Activated T-cell treated with anti-CD3 and anti-CD28 coated beads, Interleukin-2, amount 50 U/mL, for 72 hours (primary cell): Measurements from ENCODE around the gene POGK. TPM values are rescaled to one million over a fixed set of nuclear protein-coding genes. Genes with fewer than 3 reads are reported as not detected.

ENCODE experiments used
- ATAC-seq, 2 donors: fragments of 150-1000 bp; cut with Tn5 transposase; replicated peaks in 1 of 2; 2 replicates each; pipeline ENCODE4 v1.10.0; 2021; ENCODE audit warnings: moderate library complexity in 2 of 2, mild to moderate bottlenecking in 1 of 2
- DNase-seq, 2 donors: peaks; one replicate each; pipeline ENCODE4 v3.0.0; 2021 to 2022; ENCODE audit warnings: mixed read lengths in 1 of 2
- H3K27ac Mint-ChIP-seq: one replicate; pipeline ENCODE4 v1.8.0; 2022; ENCODE audit warnings: mild to moderate bottlenecking, moderate library complexity, mixed read lengths
- H3K27me3 Mint-ChIP-seq: one replicate; pipeline ENCODE4 v1.8.0; 2022; ENCODE audit warnings: low read depth, mixed read lengths
- H3K36me3 Mint-ChIP-seq, 2 donors: one replicate each; pipeline ENCODE4 v1.8.0; 2022; ENCODE audit warnings: mixed read lengths in 2 of 2, mild to moderate bottlenecking in 1 of 2; ENCODE audit not compliant: insufficient read depth in 2 of 2
- H3K4me1 Mint-ChIP-seq: one replicate; pipeline ENCODE4 v1.8.0; 2022; ENCODE audit warnings: low read depth, mixed read lengths
- H3K4me3 Mint-ChIP-seq, 2 donors: one replicate each; pipeline ENCODE4 v1.8.0; 2022; ENCODE audit warnings: mild to moderate bottlenecking in 2 of 2, mixed read lengths in 2 of 2, moderate library complexity in 2 of 2
- H3K9me3 Mint-ChIP-seq, 2 donors: one replicate each; pipeline ENCODE4 v1.8.0; 2022; ENCODE audit warnings: mixed read lengths in 2 of 2
- total RNA-seq, 2 donors: library from RNA; stranded (reverse); gene quantifications; one replicate each; pipeline ENCODE4 v1.2.3, GENCODE V29; 2022

The POGK gene
- total RNA-seq, 2 donors from 2014 or later: 50.6 to 51.7 TPM

DNA sequence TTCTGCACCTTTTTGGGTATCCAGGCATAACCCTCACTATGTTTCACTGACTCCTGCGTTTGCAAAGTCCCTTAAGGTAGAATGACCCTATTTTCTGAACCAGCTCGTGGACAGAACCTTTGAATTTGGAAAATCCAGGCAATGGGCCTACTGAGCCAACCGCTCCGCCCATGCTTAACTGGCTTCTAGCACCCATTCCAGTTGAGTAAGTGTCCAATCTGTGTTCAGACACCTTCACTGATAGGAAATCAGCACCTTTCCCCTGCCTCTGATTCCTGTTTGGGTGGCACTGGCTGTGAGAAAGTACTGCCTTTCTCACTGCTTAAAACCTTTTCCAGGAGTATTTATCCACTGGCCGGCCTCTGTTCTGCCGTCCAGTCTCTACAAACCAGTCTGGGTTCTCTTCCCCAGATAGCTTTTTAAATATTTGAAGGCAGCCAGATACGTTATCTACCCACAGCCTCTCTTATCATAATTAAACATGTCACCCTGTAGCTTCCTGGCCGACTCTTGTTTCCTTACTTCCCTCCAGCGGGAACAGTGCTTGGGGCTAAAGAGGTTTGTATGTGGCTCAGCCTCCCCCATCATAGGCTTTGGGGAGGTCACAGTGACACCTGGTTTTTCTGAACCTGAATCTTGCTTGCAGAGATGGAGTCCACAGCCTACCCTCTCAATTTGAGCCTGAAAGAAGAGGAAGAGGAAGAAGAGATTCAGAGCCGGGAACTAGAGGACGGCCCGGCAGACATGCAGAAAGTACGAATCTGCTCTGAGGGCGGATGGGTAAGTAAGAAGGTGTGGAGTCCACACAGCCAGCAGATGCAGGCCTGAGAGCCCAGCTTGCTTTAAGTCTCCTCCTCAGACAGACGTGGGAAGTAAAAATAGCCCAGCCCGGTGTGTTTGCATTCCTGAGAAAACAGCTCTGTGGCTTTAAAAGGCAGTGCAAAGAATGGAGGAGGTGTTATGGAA, 1.3 kb downstream of the POGK start:
- ATAC-seq: no peak
- peak overlapping the region; percentile 83 to 91 for H3K4me3 Mint-ChIP-seq
- H3K36me3 Mint-ChIP-seq: peaks cover 14 to 24% of the 10 kb centered on the region in 2 donors
- no peak for DNase-seq
- H3K27me3 Mint-ChIP-seq: no peaks in the 10 kb centered on the region
- peaks cover 62% of the 10 kb centered on the region for H3K4me1 Mint-ChIP-seq
- peak overlapping the region; percentile 81 for H3K27ac Mint-ChIP-seq
- no peaks in the 10 kb centered on the region for H3K9me3 Mint-ChIP-seq

DNA sequence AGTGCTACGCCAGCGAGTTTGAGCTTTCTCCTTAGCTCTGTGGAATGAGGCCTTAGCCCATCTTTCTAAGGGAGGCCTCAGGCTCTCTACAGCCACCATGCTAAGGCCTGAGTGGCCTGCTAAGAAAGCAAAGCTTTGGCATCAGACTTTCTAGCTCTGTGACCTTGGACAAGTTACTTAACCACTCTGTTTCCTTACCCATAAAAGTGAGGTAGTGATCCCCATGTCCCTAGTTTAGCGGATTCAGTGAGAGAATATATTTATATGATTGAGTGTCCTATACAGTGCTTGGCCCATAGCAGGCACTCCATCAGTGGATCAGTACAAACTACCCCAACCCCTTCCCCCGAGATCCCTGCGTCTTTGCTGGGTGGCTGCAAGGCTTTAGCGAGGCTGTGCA, 4.0 kb downstream of the POGK start:
- H3K4me1 Mint-ChIP-seq: peaks cover 76% of the 10 kb centered on the region
- H3K9me3 Mint-ChIP-seq: no peaks in the 10 kb centered on the region
- ATAC-seq: no peak
- DNase-seq: no peak
- peak overlapping the region; percentile 52 for H3K27ac Mint-ChIP-seq
- no peak overlapping the region for H3K4me3 Mint-ChIP-seq
- H3K36me3 Mint-ChIP-seq: peaks cover 18 to 30% of the 10 kb centered on the region in 2 donors
- H3K27me3 Mint-ChIP-seq: no peaks in the 10 kb centered on the region

DNA sequence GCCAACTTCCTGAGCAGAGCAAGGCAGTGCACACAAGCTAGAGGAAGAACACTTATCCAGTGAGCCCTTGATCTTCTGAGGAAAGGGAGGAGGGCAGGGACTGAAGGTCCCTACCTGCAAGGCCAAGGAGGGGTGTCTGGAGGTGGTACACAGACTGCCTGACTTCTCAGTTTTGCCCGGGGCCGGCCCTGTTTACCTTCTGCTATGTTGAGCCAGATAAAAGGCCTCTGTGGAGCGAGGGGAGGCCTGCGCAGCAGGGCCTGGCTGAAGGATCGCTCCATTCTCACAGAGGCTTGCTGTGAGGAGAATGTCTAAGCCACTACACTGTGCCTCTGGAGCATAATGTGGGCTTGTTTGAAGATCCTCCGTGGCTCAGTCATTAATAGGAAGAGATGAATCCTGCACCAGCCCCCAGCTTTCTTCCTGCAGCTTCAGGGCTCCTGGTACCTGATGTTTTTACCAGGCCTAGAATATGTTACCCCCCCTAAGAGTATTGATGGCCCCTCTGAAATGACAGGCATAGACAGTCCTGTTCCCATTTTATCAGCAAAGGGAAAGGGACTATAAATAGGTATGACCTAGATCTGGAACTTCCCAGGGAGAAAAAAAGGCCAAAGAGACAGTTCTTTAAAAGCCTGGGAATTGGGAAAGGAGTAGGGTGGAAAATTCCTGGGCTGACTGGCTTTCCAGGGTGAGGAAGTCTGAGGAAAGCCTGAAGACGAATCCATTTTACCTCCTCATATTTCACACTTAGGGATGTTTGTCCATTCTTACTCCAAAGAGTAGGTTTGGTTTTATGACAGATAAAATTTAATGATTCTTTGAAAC, 4.7 kb downstream of the POGK start:
- ATAC-seq (no peak), DNase-seq (no peak)
- Mint-ChIP-seq H3K27me3 (no peaks in the 10 kb centered on the region), H3K27ac (peak overlapping the region; percentile 74), H3K4me1 (peaks cover 69% of the 10 kb centered on the region), H3K9me3 (no peaks in the 10 kb centered on the region), H3K4me3 (no peak overlapping the region), H3K36me3 (peaks cover 20 to 33% of the 10 kb centered on the region in 2 donors)

DNA sequence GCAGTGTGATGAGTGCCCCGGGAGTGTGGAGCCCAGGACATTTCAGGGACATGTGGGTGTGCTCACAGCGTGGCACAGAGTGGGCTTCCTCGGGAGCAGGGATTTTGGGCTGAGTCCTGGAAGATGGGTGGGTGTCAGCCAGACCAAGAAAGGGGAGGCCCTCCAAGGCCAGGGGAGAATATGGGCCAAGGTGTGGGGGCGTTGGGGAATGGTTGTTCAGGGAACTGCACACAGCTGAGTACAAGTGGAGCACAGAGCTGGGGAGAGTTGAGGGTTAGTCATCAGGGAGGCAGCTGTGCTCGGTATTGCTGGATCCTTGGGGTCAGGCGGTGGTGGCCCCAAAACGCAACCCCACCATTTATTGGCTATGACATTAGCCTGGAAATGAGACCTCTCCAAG, 5.5 kb downstream of the POGK start:
- H3K4me1 Mint-ChIP-seq: peaks cover 68% of the 10 kb centered on the region
- peaks cover 20 to 35% of the 10 kb centered on the region in 2 donors for H3K36me3 Mint-ChIP-seq
- no peaks in the 10 kb centered on the region for H3K9me3 Mint-ChIP-seq
- ATAC-seq (no peak), DNase-seq (no peak)
- no peak overlapping the region for H3K4me3 Mint-ChIP-seq
- H3K27me3 Mint-ChIP-seq: no peaks in the 10 kb centered on the region
- H3K27ac Mint-ChIP-seq: peak overlapping the region; percentile 74

DNA sequence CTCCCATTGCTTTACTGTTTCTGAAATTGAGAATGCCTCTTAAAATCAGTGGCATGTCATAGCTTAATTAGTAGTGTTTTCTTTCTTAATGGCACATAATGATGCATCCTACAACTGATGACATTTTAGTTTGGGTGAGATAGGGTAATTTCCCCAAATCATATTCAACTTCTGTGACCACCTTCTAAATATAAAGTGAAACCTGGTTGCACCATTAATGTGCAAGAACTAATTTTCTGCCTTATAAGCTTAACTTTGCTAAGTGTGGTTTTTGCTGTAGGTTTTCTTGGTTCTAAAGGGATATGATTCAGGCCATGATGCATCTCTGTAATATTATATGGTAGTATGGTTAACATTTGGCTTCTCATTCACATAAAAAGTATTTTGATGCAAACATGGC, 8.9 kb downstream of the POGK start:
- H3K27me3 Mint-ChIP-seq: no peaks in the 10 kb centered on the region
- H3K36me3 Mint-ChIP-seq: peaks cover 18 to 44% of the 10 kb centered on the region in 2 donors
- peaks cover 77% of the 10 kb centered on the region for H3K4me1 Mint-ChIP-seq
- ATAC-seq: peak; percentile 69 to 72
- H3K4me3 Mint-ChIP-seq: peak overlapping the region in 1 of 2 donors; percentile 36
- H3K9me3 Mint-ChIP-seq: no peaks in the 10 kb centered on the region
- H3K27ac Mint-ChIP-seq: peak overlapping the region; percentile 16
- no peak for DNase-seq

DNA sequence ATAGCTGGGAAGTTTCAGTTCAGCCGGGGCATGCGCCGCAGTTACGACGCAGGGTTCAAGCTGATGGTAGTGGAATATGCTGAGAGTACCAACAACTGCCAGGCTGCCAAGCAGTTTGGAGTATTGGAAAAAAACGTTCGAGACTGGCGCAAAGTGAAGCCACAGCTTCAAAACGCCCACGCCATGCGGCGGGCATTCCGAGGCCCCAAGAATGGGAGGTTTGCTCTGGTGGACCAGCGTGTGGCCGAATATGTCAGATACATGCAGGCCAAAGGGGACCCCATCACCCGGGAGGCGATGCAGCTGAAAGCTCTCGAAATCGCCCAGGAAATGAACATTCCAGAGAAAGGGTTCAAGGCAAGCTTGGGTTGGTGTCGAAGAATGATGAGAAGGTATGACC, 9.9 kb downstream of the POGK start:
- peaks cover 79% of the 10 kb centered on the region for H3K4me1 Mint-ChIP-seq
- peaks cover 13 to 43% of the 10 kb centered on the region in 2 donors for H3K36me3 Mint-ChIP-seq
- H3K27ac Mint-ChIP-seq: no peak overlapping the region

DNA sequence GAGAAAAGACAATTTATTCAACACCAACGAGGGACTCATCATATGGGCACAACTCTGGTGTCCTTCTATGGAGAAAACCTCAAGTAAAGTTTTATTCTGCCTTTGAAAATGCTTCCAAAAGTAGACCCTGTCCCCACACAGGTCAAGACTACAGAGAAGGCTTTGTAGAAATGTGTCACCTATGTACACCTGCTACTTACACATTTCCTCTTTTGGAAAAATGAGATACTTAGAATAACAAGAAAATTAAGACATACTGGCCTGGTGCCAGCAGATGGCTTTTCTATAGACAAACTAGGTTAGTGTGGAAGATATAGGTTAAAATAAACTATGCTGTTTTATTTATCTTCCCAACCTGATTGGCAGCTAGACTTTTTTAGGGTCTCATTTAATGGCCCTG, 13.6 kb downstream of the POGK start:
- Mint-ChIP-seq H3K36me3 (peaks cover 13 to 48% of the 10 kb centered on the region in 2 donors), H3K27me3 (no peaks in the 10 kb centered on the region), H3K4me3 (peak overlapping the region in 1 of 2 donors; percentile 47), H3K27ac (peak overlapping the region; percentile 86), H3K4me1 (peaks cover 43% of the 10 kb centered on the region), H3K9me3 (no peaks in the 10 kb centered on the region)
- ATAC-seq (no peak), DNase-seq (no peak)

More for the DNA sequence above, 9.9 kb downstream of the POGK start:
- Mint-ChIP-seq H3K27me3 (no peaks in the 10 kb centered on the region), H3K4me3 (no peak overlapping the region), H3K9me3 (no peaks in the 10 kb centered on the region)
- no peak for ATAC-seq
- DNase-seq: no peak

DNA sequence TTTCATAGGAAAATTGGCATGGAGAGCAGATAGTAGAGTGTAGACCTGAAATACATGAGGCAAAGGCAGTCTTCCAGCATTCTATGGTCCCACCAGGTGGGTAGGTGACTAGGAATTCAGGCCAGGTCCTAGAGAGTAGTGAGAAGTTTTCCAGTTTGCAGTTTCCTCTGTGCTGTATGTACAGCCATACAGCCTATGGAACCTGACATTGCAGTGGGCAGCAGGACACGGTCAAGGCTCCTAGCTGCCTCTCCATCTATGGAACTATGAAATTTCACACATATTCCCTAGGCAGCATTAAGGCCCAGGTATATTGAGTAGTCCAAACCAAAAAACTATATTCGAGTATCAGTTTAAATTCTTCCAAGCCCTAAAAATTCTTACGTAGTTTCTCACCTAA, 16.3 kb downstream of the POGK start:
- no peak for DNase-seq
- ATAC-seq: no peak
- H3K4me3 Mint-ChIP-seq: no peak overlapping the region
- peaks cover 10 to 47% of the 10 kb centered on the region in 2 donors for H3K36me3 Mint-ChIP-seq
- no peaks in the 10 kb centered on the region for H3K9me3 Mint-ChIP-seq
- no peaks in the 10 kb centered on the region for H3K27me3 Mint-ChIP-seq
- peaks cover 31% of the 10 kb centered on the region for H3K4me1 Mint-ChIP-seq
- peak overlapping the region; percentile 19 for H3K27ac Mint-ChIP-seq

DNA sequence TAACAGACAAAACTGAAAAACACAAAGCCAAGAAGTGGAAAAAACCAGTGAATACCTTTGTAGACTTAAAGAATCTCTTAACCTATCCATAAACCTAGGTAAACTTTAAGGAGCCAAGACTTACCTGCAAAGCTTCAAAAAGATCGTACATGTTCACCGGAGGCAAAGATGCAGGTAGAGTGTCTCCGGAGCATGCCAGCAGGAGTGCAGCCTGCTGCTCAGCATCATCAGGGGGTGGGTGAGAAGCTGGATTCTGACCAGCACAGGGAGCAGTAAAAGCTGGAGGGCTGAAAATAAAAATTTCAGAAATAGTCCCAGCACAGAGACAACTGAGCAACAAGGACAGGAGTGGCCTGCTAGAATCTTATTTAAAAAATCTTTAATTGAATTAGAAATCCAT, 18.7 kb downstream of the POGK start:
- H3K9me3 Mint-ChIP-seq: no peaks in the 10 kb centered on the region
- no peak overlapping the region for H3K4me3 Mint-ChIP-seq
- no peak for ATAC-seq
- peak overlapping the region; percentile 62 for H3K27ac Mint-ChIP-seq
- DNase-seq: no peak
- H3K4me1 Mint-ChIP-seq: peaks cover 10% of the 10 kb centered on the region
- no peaks in the 10 kb centered on the region for H3K27me3 Mint-ChIP-seq
- peaks cover 7 to 32% of the 10 kb centered on the region in 2 donors for H3K36me3 Mint-ChIP-seq

DNA sequence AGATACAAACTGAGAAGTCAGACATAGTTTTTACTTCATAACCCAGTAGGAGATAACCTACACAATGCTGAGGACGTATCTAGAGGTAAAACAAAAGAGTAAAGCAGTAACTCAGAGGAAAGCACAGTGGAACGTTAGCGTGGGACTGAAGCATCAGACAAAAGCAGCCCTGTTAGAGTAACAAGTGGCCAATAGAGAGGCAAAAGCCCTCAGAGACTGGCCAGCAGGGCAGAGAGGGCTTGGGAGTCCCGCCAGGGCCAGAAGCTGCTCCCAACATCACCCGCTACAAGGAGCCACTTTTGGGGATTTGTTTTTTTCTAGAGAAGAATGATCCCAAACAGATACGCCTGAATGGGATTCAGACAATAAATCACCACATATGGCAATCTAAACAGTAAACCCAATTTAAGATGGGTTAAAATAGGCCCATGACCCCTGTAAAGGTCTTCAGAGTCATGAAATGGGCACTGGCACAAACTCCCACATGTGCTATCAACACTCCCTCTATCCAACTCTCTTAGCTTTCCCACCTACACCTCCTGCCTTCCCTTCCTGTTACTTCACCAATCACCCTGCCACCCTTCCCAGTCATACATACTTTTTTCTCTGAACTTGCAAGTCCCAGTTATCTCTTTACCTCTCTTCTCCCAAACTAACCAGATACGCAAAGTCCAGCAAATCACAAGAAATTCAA, 19.6 kb downstream of the POGK start:
- ATAC-seq: no peak
- no peak overlapping the region for H3K4me3 Mint-ChIP-seq
- DNase-seq: no peak
- peaks cover 4% of the 10 kb centered on the region for H3K4me1 Mint-ChIP-seq
- H3K27me3 Mint-ChIP-seq: no peaks in the 10 kb centered on the region
- peak overlapping the region; percentile 62 for H3K27ac Mint-ChIP-seq
- H3K36me3 Mint-ChIP-seq: peaks cover 6 to 35% of the 10 kb centered on the region in 2 donors
- no peaks in the 10 kb centered on the region for H3K9me3 Mint-ChIP-seq

DNA sequence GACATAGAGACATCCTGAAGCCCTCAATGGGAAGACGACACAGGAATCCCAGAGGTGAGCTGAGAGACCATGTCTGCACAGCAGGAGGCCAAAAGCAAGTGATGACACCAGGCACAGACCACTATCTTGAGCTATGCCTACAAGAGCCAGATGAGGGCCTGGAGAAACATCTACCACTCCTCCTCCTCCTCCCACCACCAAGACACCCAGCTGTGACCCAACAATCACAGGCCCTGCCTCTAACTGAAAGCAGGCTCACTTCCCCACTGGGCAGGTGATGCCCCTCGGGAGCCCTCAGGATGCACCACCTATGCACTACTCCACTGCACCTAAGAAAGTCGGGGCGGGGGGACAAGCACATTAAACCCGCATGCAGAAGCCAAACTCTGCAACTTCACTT, 20.3 kb downstream of the POGK start:
- ATAC-seq (no peak), DNase-seq (no peak)
- H3K27ac Mint-ChIP-seq: peak overlapping the region; percentile 64
- H3K27me3 Mint-ChIP-seq: no peaks in the 10 kb centered on the region
- H3K9me3 Mint-ChIP-seq: no peaks in the 10 kb centered on the region
- peaks cover 4% of the 10 kb centered on the region for H3K4me1 Mint-ChIP-seq
- H3K36me3 Mint-ChIP-seq: peaks cover 8 to 31% of the 10 kb centered on the region in 2 donors
- no peak overlapping the region for H3K4me3 Mint-ChIP-seq

DNA sequence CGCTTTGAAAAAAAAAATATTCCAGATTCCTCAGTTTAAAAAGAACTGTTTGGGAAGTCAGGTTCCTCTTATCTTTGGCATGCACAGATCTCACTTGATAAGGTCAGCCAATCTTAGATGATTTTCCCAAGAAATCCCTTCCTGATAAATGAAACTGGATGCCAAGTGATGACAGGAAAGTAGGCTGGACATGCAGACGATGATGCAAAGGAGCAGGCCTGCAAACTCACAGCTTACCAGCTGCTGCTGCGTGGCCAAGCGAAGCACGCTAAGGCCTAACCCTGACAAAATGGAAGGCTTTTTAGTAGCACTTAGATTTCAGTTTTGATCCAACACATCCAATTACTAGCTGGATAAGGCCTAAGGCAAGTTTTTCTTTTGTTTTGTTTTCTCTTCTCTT, 26.7 kb downstream of the POGK start:
- no peaks in the 10 kb centered on the region for H3K9me3 Mint-ChIP-seq
- H3K27ac Mint-ChIP-seq: no peak overlapping the region
- H3K4me1 Mint-ChIP-seq: peaks cover 31% of the 10 kb centered on the region
- H3K27me3 Mint-ChIP-seq: no peaks in the 10 kb centered on the region
- DNase-seq: no peak
- no peak for ATAC-seq
- peaks cover 7 to 21% of the 10 kb centered on the region in 2 donors for H3K36me3 Mint-ChIP-seq
- no peak overlapping the region for H3K4me3 Mint-ChIP-seq
